Measurements from ENCODE around the gene SAMHD1.

- TF ChIP-seq POLR2AphosphoS5 (IDR thresholded peaks at IDR 0.05) (no peak), CTCF (IDR thresholded peaks at IDR 0.05 in 8 of 11, conservative IDR thresholded peaks at IDR 0.05 in 3 of 11) (no peak), POLR2A (IDR thresholded peaks at IDR 0.05) (no peak)
Measured at GRCh38 chr20:36860811-36861624, 90.5 kb downstream of the SAMHD1 start.

All from spleen (tissue), 7 donors.